ENCODE results near the gene HCRTR1. TPM values are rescaled to one million over a fixed set of nuclear protein-coding genes. Genes with fewer than 3 reads are reported as not detected.

HCRTR1 gene
- polyA plus RNA-seq, 1 of the 3 experiments (the other 2 are of a cell fraction), result 0.03 TPM

DNA sequence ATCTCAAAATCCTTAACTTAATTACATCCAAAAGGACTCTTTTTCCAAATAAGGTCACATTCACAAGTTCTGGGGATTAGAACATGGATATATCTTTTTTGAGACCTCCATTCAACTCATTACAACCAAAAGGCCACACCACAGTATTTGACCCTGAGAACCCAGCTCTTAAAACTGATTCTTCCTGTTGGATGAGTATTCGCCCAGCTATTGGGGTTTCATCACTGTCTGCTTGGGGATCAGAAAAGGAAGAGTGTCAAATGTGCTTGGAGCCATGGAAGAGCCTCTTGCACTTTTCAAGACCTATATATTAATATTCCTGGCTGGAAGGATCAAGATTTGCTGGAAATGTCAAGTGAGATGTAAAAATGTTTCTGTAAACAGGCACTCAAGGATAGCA lies 46.6 kb upstream of the HCRTR1 start:
- Histone ChIP-seq H3F3A (replicated peaks; ENCODE audit: insufficient read depth) (peaks cover 8% of the 10 kb centered on the region), H3K4me3 (ENCODE audit: low read depth in 2 of 2, low read length in 1 of 2) (no peak overlapping the region), H3K4me2 (no peak overlapping the region), H3K27ac (ENCODE audit: low read depth in 2 of 2, low read length in 1 of 2) (no peak overlapping the region), H3K9me3 (no peaks in the 10 kb centered on the region), H3K36me3 (replicated peaks in 1 of 2; ENCODE audit: control insufficient read depth in 1 of 2, insufficient read depth in 2 of 2, low read length in 1 of 2) (no peaks in the 10 kb centered on the region), H4K20me1 (ENCODE audit: insufficient read depth) (no peaks in the 10 kb centered on the region), H2AFZ (ENCODE audit: low read depth) (no peak overlapping the region), H3K79me2 (ENCODE audit: insufficient read depth) (no peaks in the 10 kb centered on the region), H3K9me2 (no peaks in the 10 kb centered on the region), H3K27me3 (ENCODE audit: insufficient read depth) (no peaks in the 10 kb centered on the region), H3K4me1 (ENCODE audit: control insufficient read depth in 1 of 2, insufficient read depth in 2 of 2, low read depth in 1 of 2, low read length in 1 of 2) (peaks cover 17 to 20% of the 10 kb centered on the region in 2 experiments; a peak in 3 of 4 replicates), H3K9ac (no peak overlapping the region)
- WGBS (ENCODE audit: low lambda C conversion rate), result 100% methylated on average over 1 of the region's 1 CpG
- ChIA-PET POLR2A (interaction anchor here (1.1 kb wide), 1 partner anchor 58 kb away, joined by 3 read pairs; no protein-coding TSS in a partner anchor), CTCF (interaction anchor here (0.8 to 5.1 kb wide), 7 partner anchors 11 to 192 kb away, joined by 3 to 24 read pairs (median 4); partner anchors contain the start of gene HCRTR1)
- TF ChIP-seq REST (IDR thresholded peaks at IDR 0.05; ENCODE audit: low read depth, low read length) (no peak), FOSL2 (IDR thresholded peaks at IDR 0.05; ENCODE audit: borderline replicate concordance, low read depth) (no peak), TAF1 (IDR thresholded peaks at IDR 0.05; ENCODE audit: borderline replicate concordance, low read depth, low read length) (no peak), RAD21 (IDR thresholded peaks at IDR 0.05; ENCODE audit: low read length) (no peak), YY1 (IDR thresholded peaks at IDR 0.05; ENCODE audit: low read depth) (no peak), NRF1 (IDR thresholded peaks at IDR 0.05; ENCODE audit: low read depth, low read length) (no peak), MEF2A (IDR thresholded peaks at IDR 0.05; ENCODE audit: borderline replicate concordance, low read depth) (no peak), CHD2 (IDR thresholded peaks at IDR 0.05; ENCODE audit: low read length, partially characterized antibody) (no peak), POLR2AphosphoS5 (IDR thresholded peaks at IDR 0.05; ENCODE audit: low read depth, low read length) (no peak), JUND (IDR thresholded peaks at IDR 0.05) (no peak), GATA2 (CRISPR knock-in tag; IDR thresholded peaks at IDR 0.05) (no peak), NFIC (IDR thresholded peaks at IDR 0.05; ENCODE audit: borderline replicate concordance) (no peak), USF2 (IDR thresholded peaks at IDR 0.05; ENCODE audit: borderline replicate concordance, low read depth, low read length) (no peak), TCF12 (IDR thresholded peaks at IDR 0.05) (no peak), EZH2phosphoT487 (IDR thresholded peaks at IDR 0.05; ENCODE audit: borderline replicate concordance, low read depth) (no peak)
- TF ChIP-seq, protein P1, sequence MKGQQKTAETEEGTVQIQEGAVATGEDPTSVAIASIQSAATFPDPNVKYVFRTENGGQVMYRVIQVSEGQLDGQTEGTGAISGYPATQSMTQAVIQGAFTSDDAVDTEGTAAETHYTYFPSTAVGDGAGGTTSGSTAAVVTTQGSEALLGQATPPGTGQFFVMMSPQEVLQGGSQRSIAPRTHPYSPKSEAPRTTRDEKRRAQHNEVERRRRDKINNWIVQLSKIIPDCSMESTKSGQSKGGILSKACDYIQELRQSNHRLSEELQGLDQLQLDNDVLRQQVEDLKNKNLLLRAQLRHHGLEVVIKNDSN (IDR thresholded peaks at IDR 0.05; ENCODE audit: borderline replicate concordance, low read depth), result no peak
- TF ChIP-seq, protein P2, sequence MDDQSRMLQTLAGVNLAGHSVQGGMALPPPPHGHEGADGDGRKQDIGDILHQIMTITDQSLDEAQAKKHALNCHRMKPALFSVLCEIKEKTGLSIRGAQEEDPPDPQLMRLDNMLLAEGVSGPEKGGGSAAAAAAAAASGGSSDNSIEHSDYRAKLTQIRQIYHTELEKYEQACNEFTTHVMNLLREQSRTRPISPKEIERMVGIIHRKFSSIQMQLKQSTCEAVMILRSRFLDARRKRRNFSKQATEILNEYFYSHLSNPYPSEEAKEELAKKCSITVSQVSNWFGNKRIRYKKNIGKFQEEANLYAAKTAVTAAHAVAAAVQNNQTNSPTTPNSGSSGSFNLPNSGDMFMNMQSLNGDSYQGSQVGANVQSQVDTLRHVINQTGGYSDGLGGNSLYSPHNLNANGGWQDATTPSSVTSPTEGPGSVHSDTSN (IDR thresholded peaks at IDR 0.05), result no peak
- TF ChIP-seq, protein P3, sequence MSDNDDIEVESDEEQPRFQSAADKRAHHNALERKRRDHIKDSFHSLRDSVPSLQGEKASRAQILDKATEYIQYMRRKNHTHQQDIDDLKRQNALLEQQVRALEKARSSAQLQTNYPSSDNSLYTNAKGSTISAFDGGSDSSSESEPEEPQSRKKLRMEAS (IDR thresholded peaks at IDR 0.05; ENCODE audit: low read depth), result no peak
- TF ChIP-seq, protein P4, sequence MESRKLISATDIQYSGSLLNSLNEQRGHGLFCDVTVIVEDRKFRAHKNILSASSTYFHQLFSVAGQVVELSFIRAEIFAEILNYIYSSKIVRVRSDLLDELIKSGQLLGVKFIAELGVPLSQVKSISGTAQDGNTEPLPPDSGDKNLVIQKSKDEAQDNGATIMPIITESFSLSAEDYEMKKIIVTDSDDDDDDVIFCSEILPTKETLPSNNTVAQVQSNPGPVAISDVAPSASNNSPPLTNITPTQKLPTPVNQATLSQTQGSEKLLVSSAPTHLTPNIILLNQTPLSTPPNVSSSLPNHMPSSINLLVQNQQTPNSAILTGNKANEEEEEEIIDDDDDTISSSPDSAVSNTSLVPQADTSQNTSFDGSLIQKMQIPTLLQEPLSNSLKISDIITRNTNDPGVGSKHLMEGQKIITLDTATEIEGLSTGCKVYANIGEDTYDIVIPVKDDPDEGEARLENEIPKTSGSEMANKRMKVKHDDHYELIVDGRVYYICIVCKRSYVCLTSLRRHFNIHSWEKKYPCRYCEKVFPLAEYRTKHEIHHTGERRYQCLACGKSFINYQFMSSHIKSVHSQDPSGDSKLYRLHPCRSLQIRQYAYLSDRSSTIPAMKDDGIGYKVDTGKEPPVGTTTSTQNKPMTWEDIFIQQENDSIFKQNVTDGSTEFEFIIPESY (IDR thresholded peaks at IDR 0.05; ENCODE audit: borderline replicate concordance, low read depth), result no peak
- no peak for DNase-seq
